H1 (cell line): ENCODE measurements around the gene USP24. TPM values are rescaled to one million over a fixed set of nuclear protein-coding genes. Genes with fewer than 3 reads are reported as not detected.

Source experiments
- CTCF ChIA-PET: fragments of 300-600 bp; sonication (Branson Sonifier 250); formaldehyde crosslinking; loops from one replicate; lab custom pipeline; 2021; ENCODE audit not compliant: partially characterized antibody; lab: Charles Lee
- POLR2A ChIA-PET: fragments of 300-600 bp; sonication (Branson Sonifier 250); formaldehyde crosslinking; loops from one replicate; lab custom pipeline; 2021; ENCODE audit warnings: inconsistent platforms; ENCODE audit not compliant: partially characterized antibody; lab: Charles Lee
- DNase-seq, 2 experiments: peaks; one replicate each; pipeline versions ENCODE4 v3.0.0 to v3.0.0-alpha.2; 2010 to 2022; ENCODE audit warnings: low spot score in 2 of 2, low read depth in 1 of 2, mixed read lengths in 1 of 2
- FAIRE-seq: peaks from 2 replicates; lab custom pipeline; 2011; peaks lifted over from hg19 to GRCh38; lab: Jason Lieb, UNC
- H2AFZ ChIP-seq: 2 replicates; pipeline ENCODE4 v1.8.1; 2012; ENCODE audit warnings: low read length, inconsistent platforms
- H2AK5ac ChIP-seq: 2 replicates; pipeline ENCODE4 v1.6.1; 2013; ENCODE audit warnings: low read depth, low read length
- H2BK120ac ChIP-seq: replicated peaks from 2 replicates; pipeline ENCODE3; 2013; ENCODE audit warnings: low read depth, low read length, inconsistent platforms
- H2BK12ac ChIP-seq: 2 replicates; pipeline ENCODE4 v1.6.1; 2013; ENCODE audit warnings: low read depth, low read length
- H2BK15ac ChIP-seq: 2 replicates; pipeline ENCODE4 v1.6.1; 2013; ENCODE audit warnings: low read length
- H2BK20ac ChIP-seq: 2 replicates; pipeline ENCODE4 v1.6.1; 2013; ENCODE audit warnings: low read length
- H2BK5ac ChIP-seq: 2 replicates; pipeline ENCODE4 v1.6.1; 2013; ENCODE audit warnings: low read depth, low read length
- H3K14ac ChIP-seq: 2 replicates; pipeline ENCODE4 v1.6.1; 2013; ENCODE audit warnings: inconsistent platforms; ENCODE audit not compliant: insufficient read length
- H3K18ac ChIP-seq: 2 replicates; pipeline ENCODE4 v1.6.1; 2013; ENCODE audit warnings: low read length; ENCODE audit errors: extremely low read depth
- H3K23ac ChIP-seq: 2 replicates; pipeline ENCODE4 v1.6.1; 2013; ENCODE audit warnings: inconsistent platforms; ENCODE audit not compliant: insufficient read length
- H3K23me2 ChIP-seq: 2 replicates; pipeline ENCODE4 v1.6.1; 2013; ENCODE audit warnings: low read depth, low read length
- H3K27ac ChIP-seq: 2 replicates; pipeline ENCODE4 v1.6.1; 2011; ENCODE audit warnings: low read depth, low read length, inconsistent platforms
- H3K27me3 ChIP-seq, 4 experiments: replicated peaks in 1 of 4; 1 replicate in 1 of 4; 2 replicates in 3 of 4; pipeline versions ENCODE4 v1.6.1 to v1.8.1; 2011 to 2013; ENCODE audit warnings: low read length in 3 of 4, mild to moderate bottlenecking in 3 of 4, inconsistent platforms in 2 of 4, mixed read lengths in 2 of 4, moderate library complexity in 1 of 4; ENCODE audit not compliant: control insufficient read depth in 3 of 4, insufficient read depth in 3 of 4; ENCODE audit errors: extremely low read depth in 1 of 4
- H3K36me3 ChIP-seq, 4 experiments: 2 replicates each; pipeline versions ENCODE4 v1.6.1 to v1.8.1; 2011 to 2013; ENCODE audit warnings: mild to moderate bottlenecking in 4 of 4, low read length in 3 of 4, moderate library complexity in 2 of 4, control low read depth in 1 of 4, inconsistent platforms in 1 of 4; ENCODE audit not compliant: insufficient read depth in 4 of 4, control insufficient read depth in 2 of 4
- H3K4ac ChIP-seq: replicated peaks from 2 replicates; pipeline ENCODE3; 2013; ENCODE audit warnings: low read length, low read depth, mixed read lengths, inconsistent platforms; ENCODE audit not compliant: insufficient read length
- H3K4me1 ChIP-seq, 4 experiments: replicated peaks in 1 of 4; 1 replicate in 1 of 4; 2 replicates in 3 of 4; pipeline versions ENCODE4 v1.6.1 to v1.8.1; 2011 to 2013; ENCODE audit warnings: low read length in 3 of 4, inconsistent platforms in 2 of 4, mixed read lengths in 1 of 4; ENCODE audit not compliant: insufficient read depth in 4 of 4, control insufficient read depth in 3 of 4
- H3K4me2 ChIP-seq, 2 experiments: 2 replicates each; pipeline versions ENCODE4 v1.6.1 to v1.8.1; 2011 to 2013; ENCODE audit warnings: low read depth in 2 of 2, low read length in 2 of 2, control low read depth in 1 of 2, inconsistent platforms in 1 of 2, mild to moderate bottlenecking in 1 of 2; ENCODE audit not compliant: insufficient read depth in 1 of 2
- H3K4me3 ChIP-seq, 4 experiments: fragments of 200-600, 300-600 bp in 1 of 4; sonication (generic), shearing (Covaris generic), sonication (Bioruptor Twin) in 1 of 4; 2 replicates each; pipeline versions ENCODE4 v1.5.1 to v1.8.1; 2011 to 2016; ENCODE audit warnings: low read length in 4 of 4, low read depth in 3 of 4, control low read depth in 2 of 4, inconsistent platforms in 2 of 4, mild to moderate bottlenecking in 2 of 4, mixed read lengths in 1 of 4, moderate library complexity in 1 of 4; ENCODE audit not compliant: insufficient read depth in 2 of 4; ENCODE audit errors: extremely low read depth in 1 of 4
- H3K56ac ChIP-seq: replicated peaks from 2 replicates; pipeline ENCODE3; 2013; ENCODE audit warnings: low read depth, mild to moderate bottlenecking, mixed read lengths, low read length, inconsistent platforms; ENCODE audit not compliant: insufficient read length
- H3K79me1 ChIP-seq: 2 replicates; pipeline ENCODE4 v1.6.1; 2013; ENCODE audit warnings: low read depth, low read length, control low read depth
- H3K79me2 ChIP-seq, 2 experiments: 2 replicates each; pipeline versions ENCODE4 v1.6.1 to v1.8.1; 2012 to 2013; ENCODE audit warnings: low read length in 2 of 2, mild to moderate bottlenecking in 2 of 2, inconsistent platforms in 1 of 2; ENCODE audit not compliant: insufficient read depth in 2 of 2, control insufficient read depth in 1 of 2
- H3K9ac ChIP-seq, 4 experiments: replicated peaks in 1 of 4; 1 replicate in 1 of 4; 2 replicates in 3 of 4; pipeline versions ENCODE4 v1.6.1 to v1.8.1; 2011 to 2013; ENCODE audit warnings: low read depth in 3 of 4, low read length in 3 of 4, control low read depth in 2 of 4, mild to moderate bottlenecking in 2 of 4, moderate library complexity in 2 of 4, inconsistent platforms in 1 of 4; ENCODE audit errors: extremely low read depth in 1 of 4
- H3K9me3 ChIP-seq, 2 experiments: 2 replicates each; pipeline versions ENCODE4 v1.6.1 to v1.8.1; 2012 to 2013; ENCODE audit warnings: mild to moderate bottlenecking in 2 of 2, moderate library complexity in 2 of 2, control low read depth in 1 of 2, inconsistent platforms in 1 of 2, low read depth in 1 of 2, low read length in 1 of 2, mixed read lengths in 1 of 2; ENCODE audit not compliant: insufficient read depth in 2 of 2
- H4K20me1 ChIP-seq, 2 experiments: replicated peaks in 1 of 2; 2 replicates each; pipeline versions ENCODE3 to v1.8.1; 2011 to 2013; ENCODE audit warnings: inconsistent platforms in 2 of 2, low read length in 2 of 2, mild to moderate bottlenecking in 1 of 2; ENCODE audit not compliant: insufficient read depth in 2 of 2, control insufficient read depth in 1 of 2
- H4K5ac ChIP-seq: 2 replicates; pipeline ENCODE4 v1.6.1; 2013; ENCODE audit warnings: low read length, low read depth, mixed read lengths, inconsistent platforms; ENCODE audit not compliant: insufficient read length
- H4K8ac ChIP-seq: 2 replicates; pipeline ENCODE4 v1.8.0; 2013; ENCODE audit warnings: mild to moderate bottlenecking, moderate library complexity, low read length, inconsistent platforms; ENCODE audit not compliant: insufficient read depth; ENCODE audit errors: extremely low read depth
- H4K91ac ChIP-seq: replicated peaks from 2 replicates; pipeline ENCODE3; 2013; ENCODE audit warnings: low read length, mixed read lengths, inconsistent platforms; ENCODE audit not compliant: insufficient read length
- CHD1 ChIP-seq: IDR thresholded peaks from 2 replicates; pipeline ENCODE4 v1.6.1; 2012; ENCODE audit warnings: low read depth, low read length, improper control_type of control experiment
- EP300 ChIP-seq, 2 experiments: IDR thresholded peaks; 1 replicate in 1 of 2; 2 replicates in 1 of 2; pipeline ENCODE4 v1.6.1; 2011 to 2012; ENCODE audit warnings: low read depth in 2 of 2, low read length in 2 of 2, mild to moderate bottlenecking in 2 of 2, borderline replicate concordance in 1 of 2, inconsistent platforms in 1 of 2, moderate library complexity in 1 of 2
- GTF2F1 ChIP-seq: IDR thresholded peaks from 2 replicates; pipeline ENCODE4 v1.6.1; 2012; ENCODE audit warnings: low read depth, low read length, improper control_type of control experiment, borderline replicate concordance
- SIRT6 ChIP-seq: IDR thresholded peaks from one replicate; pipeline ENCODE4 v1.7.1; 2012; ENCODE audit warnings: low read length, inconsistent platforms
- SIX5 ChIP-seq: IDR thresholded peaks from 2 replicates; pipeline ENCODE4 v1.6.1; 2011; ENCODE audit warnings: mild to moderate bottlenecking, low read depth, low read length
- SP2 ChIP-seq: IDR thresholded peaks from 2 replicates; pipeline ENCODE4 v1.6.1; 2012; ENCODE audit warnings: mild to moderate bottlenecking, low read length, inconsistent platforms
- WGBS, 2 experiments: shearing (Covaris generic) in 1 of 2; methylation state at CpG; one replicate each; pipeline versions ENCODE4 v1.1.6 to v1.1.7; 2013 to 2015; ENCODE audit warnings: low lambda C conversion rate in 2 of 2, mixed read lengths in 2 of 2, inconsistent platforms in 1 of 2, low coverage in 1 of 2, missing lambda C conversion rate in 1 of 2; ENCODE audit not compliant: insufficient replicate concordance in 2 of 2, insufficient coverage in 1 of 2, insufficient read length in 1 of 2; ENCODE audit errors: extremely low coverage in 1 of 2, missing lambda C conversion rate in 1 of 2; 5-methylcytosine and 5-hydroxymethylcytosine counted together
- polyA plus RNA-seq, 7 experiments: library from polyadenylated mRNA; depleted of rRNA in 3 of 7; stranded (reverse) in 5 of 7; unstranded in 2 of 7; fragments of >200 nt in 5 of 7; fragments of 200-250 nt in 2 of 7; gene quantifications; 1 replicate in 5 of 7; 2 replicates in 1 of 7; 4 replicates in 1 of 7; pipeline versions ENCODE4 v1.2.1 to v1.2.3, GENCODE V29; 2011 to 2013; ENCODE audit warnings: missing spikeins in 2 of 7, mixed read lengths in 2 of 7
- total RNA-seq: library from RNA; stranded (reverse); fragmentation: NEBNext Ultra II Directional; extraction: Animal tissue kit (Norgen Biotek cat#: 25700); gene quantifications from 2 replicates; pipeline ENCODE4 v1.2.1, GENCODE V29; 2021
- TF ChIP-seq, protein P1 (sequence below): IDR thresholded peaks from 2 replicates; pipeline ENCODE4 v1.6.1; 2012; ENCODE audit warnings: inconsistent platforms

USP24 gene
- total and polyA plus RNA-seq, 2 of the 8 experiments (the other 6 are each of a cell fraction or from before 2014, with no cell fraction given), result 11.1 to 34.6 TPM

DNA sequence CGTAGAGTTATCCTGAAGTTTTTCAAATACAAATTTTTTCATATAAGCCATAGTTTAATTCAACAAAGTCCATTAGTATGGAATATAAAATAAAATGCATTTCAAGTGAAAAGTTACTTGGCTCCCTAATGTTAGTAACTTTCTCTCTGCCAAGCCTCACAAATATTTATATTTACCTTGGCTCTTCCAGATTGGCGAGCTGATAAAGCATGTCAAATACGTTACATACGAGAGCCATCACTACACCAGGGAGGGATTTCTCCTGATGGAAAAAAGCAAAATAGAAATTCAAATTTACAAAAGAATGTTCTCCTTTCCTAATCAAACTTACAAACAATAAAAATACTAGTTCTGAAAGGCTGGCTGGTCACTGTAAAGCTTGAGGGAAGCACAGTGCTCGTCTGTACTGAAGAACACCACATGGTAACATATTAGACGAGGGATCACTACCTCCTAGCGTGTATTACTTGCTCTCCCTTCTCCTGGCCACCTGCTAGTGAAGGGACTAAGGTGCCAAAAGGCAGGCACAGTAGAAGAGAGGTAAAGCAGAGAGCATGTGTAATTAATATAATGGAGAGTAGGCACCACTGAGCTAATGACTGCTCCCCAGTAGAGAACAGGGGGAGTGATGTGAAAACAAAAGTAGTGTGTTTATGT is 80.9 kb downstream of the USP24 start:
- Histone ChIP-seq H2AFZ (no peak overlapping the region), H3K79me1 (no peaks in the 10 kb centered on the region), H2BK120ac (no peak overlapping the region), H2BK15ac (no peak overlapping the region), H4K91ac (no peak overlapping the region), H3K9ac (no peak overlapping the region), H2BK20ac (no peak overlapping the region), H2AK5ac (no peak overlapping the region), H3K23ac (no peak overlapping the region), H3K4me1 (no peaks in the 10 kb centered on the region), H3K79me2 (no peaks in the 10 kb centered on the region), H3K27ac (no peak overlapping the region), H2BK12ac (no peak overlapping the region), H3K23me2 (no peaks in the 10 kb centered on the region), H3K4me3 (no peak overlapping the region), H2BK5ac (no peak overlapping the region), H3K4me2 (no peak overlapping the region), H3K56ac (no peak overlapping the region), H3K36me3 (peaks cover 13 to 83% (median 58%) of the 10 kb centered on the region in 4 experiments), H4K8ac (no peak overlapping the region; the same call in 1 of the 2 replicates), H3K4ac (no peak overlapping the region), H4K5ac (no peak overlapping the region), H3K27me3 (peaks cover 0 to 1% (median 0%) of the 10 kb centered on the region in 4 experiments; a peak in 1 of 7 replicates), H4K20me1 (peaks cover 0 to 1% of the 10 kb centered on the region in 2 experiments), H3K14ac (no peak overlapping the region), H3K9me3 (no peaks in the 10 kb centered on the region), H3K18ac (no peak overlapping the region)
- POLR2A ChIA-PET, result no interaction called here
- WGBS, 2 experiments, result 90% methylated on average over 7 of the region's 7 CpGs; no CpG with 5 or more reads in 1 of the 2 experiments
- CTCF ChIA-PET, result interaction anchor here (1.3 to 3.7 kb wide), 2 partner anchors 9 to 143 kb away, joined by 4 to 13 read pairs; no protein-coding TSS in a partner anchor
- DNase-seq (no peak), FAIRE-seq (no peak)
- TF ChIP-seq SIX5, result no peak
- TF ChIP-seq SP2, result no peak
- no peak for TF ChIP-seq GTF2F1
- no peak for TF ChIP-seq EP300 (IDR thresholded peaks at IDR 0.05; ENCODE audit: borderline replicate concordance in 1 of 2, low read depth in 2 of 2, low read length in 2 of 2)
- no peak for TF ChIP-seq SIRT6
- TF ChIP-seq, protein P1, sequence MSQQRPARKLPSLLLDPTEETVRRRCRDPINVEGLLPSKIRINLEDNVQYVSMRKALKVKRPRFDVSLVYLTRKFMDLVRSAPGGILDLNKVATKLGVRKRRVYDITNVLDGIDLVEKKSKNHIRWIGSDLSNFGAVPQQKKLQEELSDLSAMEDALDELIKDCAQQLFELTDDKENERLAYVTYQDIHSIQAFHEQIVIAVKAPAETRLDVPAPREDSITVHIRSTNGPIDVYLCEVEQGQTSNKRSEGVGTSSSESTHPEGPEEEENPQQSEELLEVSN, result no peak
- no peak for TF ChIP-seq CHD1
